OCI-LY1 (cell line): ENCODE measurements around the gene MBNL2.

Source experiments
- CTCF ChIP-seq: fragments of 200-600 bp; sonication (generic), shearing (Covaris generic); IDR thresholded peaks from 2 replicates; pipeline ENCODE4 v1.5.1; 2017; ENCODE audit warnings: mild to moderate bottlenecking, antibody characterized with exemption, low read length, moderate library complexity, mixed read lengths
- EZH2 ChIP-seq: fragments of 200-600 bp; sonication (generic), shearing (Covaris generic); IDR thresholded peaks from 2 replicates; pipeline ENCODE4 v1.8.0; 2017; ENCODE audit warnings: borderline replicate concordance, mixed run types, mild to moderate bottlenecking, antibody characterized with exemption, low read length, moderate library complexity, mixed read lengths

DNA sequence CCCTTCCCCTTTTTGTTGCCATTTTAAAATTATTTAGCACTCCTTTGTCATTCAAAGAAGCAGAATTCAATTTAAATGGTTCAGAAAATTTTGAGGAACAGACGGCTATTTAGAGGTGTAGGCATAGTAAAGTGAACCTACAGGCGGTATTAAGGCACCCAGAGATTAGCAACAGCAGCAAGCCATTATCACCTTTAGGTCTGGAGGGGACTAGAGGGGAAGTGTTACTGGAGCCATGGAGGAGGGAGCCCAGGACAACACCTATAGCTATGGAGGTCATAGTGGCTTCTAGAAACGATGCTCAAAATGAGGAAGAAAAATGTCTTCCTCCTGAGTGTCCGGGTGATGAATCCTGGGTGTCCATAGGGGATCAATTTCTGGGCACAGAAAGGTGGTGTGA, 25.8 kb upstream of the MBNL2 start:
- no peak for TF ChIP-seq CTCF
- TF ChIP-seq EZH2, result no peak
